ENCODE data around the gene DOCK4.

The DOCK4 gene

GRCh38 chr7:111758332-111758731, 447.9 kb downstream of the DOCK4 start:
- no peak for DNase-seq (ENCODE audit: low read depth)

GRCh38 chr7:111756687-111757178, 449.5 kb downstream of the DOCK4 start:
- peak; percentile 50 for DNase-seq (ENCODE audit: low read depth)

- DNase-seq (ENCODE audit: low read depth): no peak
These were observed 450.8 kb downstream of the DOCK4 start for GRCh38 chr7:111755383-111755782.

- no peak for DNase-seq (ENCODE audit: low read depth)
These were observed 452.2 kb downstream of the DOCK4 start for GRCh38 chr7:111753968-111754367.

- no peak for DNase-seq (ENCODE audit: low read depth)
These were observed 454.1 kb downstream of the DOCK4 start for GRCh38 chr7:111752022-111752582.

GRCh38 chr7:111750878-111751277, 455.3 kb downstream of the DOCK4 start:
- no peak for DNase-seq (ENCODE audit: low read depth)

- no peak for DNase-seq (ENCODE audit: low read depth)
These were observed 456.0 kb downstream of the DOCK4 start for GRCh38 chr7:111750228-111750627.

GRCh38 chr7:111749625-111750024, 456.6 kb downstream of the DOCK4 start:
- DNase-seq (ENCODE audit: low read depth): no peak

- no peak for DNase-seq (ENCODE audit: low read depth)
These were observed 458.5 kb downstream of the DOCK4 start for GRCh38 chr7:111747718-111748117.

GRCh38 chr7:111746950-111747349, 459.2 kb downstream of the DOCK4 start:
- DNase-seq (ENCODE audit: low read depth): no peak

- DNase-seq (ENCODE audit: low read depth): peak; percentile 43
These were observed 461.6 kb downstream of the DOCK4 start for GRCh38 chr7:111744501-111745155.

GRCh38 chr7:111743244-111743847, 462.9 kb downstream of the DOCK4 start:
- no peak for DNase-seq (ENCODE audit: low read depth)

- no peak for DNase-seq (ENCODE audit: low read depth)
These were observed 464.4 kb downstream of the DOCK4 start for GRCh38 chr7:111741811-111742240.

GRCh38 chr7:111740942-111741341, 465.3 kb downstream of the DOCK4 start:
- no peak for DNase-seq (ENCODE audit: low read depth)

- DNase-seq (ENCODE audit: low read depth): no peak
These were observed 469.7 kb downstream of the DOCK4 start for GRCh38 chr7:111736552-111736874.

- DNase-seq (ENCODE audit: low read depth): peak; percentile 41
These were observed 470.3 kb downstream of the DOCK4 start for GRCh38 chr7:111735661-111736551.

- DNase-seq (ENCODE audit: low read depth): no peak
These were observed 471.1 kb downstream of the DOCK4 start for GRCh38 chr7:111734954-111735660.

GRCh38 chr7:111732923-111733322, 473.3 kb downstream of the DOCK4 start:
- no peak for DNase-seq (ENCODE audit: low read depth)

GRCh38 chr7:111730476-111731300, 475.5 kb downstream of the DOCK4 start:
- DNase-seq (ENCODE audit: low read depth): no peak

- DNase-seq (ENCODE audit: low read depth): no peak
These were observed 476.1 kb downstream of the DOCK4 start for GRCh38 chr7:111730057-111730456.

- no peak for DNase-seq (ENCODE audit: low read depth)
These were observed 476.7 kb downstream of the DOCK4 start for GRCh38 chr7:111729483-111729882.
